ENCODE measurements around the gene OMG.
A peak's percentile ranks its signal among the peaks of the same experiment; 100 is the strongest.
"Not testable (repeated sequence)": the region's sequence is repeated elsewhere in the genome, so short reads cannot be mapped to it uniquely, and the experiment has no call there.

Gene OMG

DNA sequence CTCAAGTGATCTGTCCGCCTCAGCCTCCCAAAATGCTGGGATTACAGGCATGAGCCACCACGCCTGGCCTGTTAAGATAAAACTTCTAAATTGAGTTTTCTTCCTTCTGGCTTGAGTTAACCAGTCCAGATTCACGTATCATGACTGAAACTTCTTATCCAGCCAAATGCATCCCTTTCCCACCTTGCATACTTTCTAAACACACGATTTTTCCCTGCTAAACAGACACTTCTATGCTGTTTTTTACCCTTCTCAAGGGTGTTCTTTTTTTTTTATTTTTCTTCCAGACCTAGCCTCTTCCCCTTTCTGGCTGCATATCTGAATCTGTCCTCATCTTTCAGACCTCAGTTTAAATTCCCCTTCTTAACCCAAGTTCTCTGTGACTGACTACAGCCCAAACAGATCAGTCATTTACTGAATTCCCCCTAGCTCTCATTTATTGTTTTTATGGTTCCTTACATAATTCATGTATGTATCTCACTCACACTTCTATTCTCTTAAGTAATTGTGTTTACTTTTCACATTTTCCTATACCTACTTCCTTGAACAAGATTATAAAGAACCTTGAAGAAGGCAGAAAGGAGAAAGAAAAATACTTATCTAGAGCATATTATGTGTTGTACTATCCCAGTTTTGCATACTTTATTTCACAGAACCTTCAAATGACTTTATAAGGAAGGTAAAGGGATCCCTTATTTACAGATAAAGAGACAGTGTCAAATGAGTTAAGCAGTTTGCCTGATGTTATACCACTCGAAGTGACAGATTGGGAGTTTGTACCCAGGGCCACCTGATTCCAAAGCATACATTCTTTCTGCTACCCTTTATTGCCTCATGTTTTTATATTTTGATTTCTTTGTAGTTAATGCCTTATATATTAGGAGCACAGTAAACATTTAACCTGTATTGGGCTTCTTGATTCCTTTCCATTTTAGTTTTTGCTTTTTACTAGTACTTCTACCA, 11.6 kb upstream of the OMG start:
- no peak for DNase-seq (ENCODE audit: low spot score)

- no peak for DNase-seq (ENCODE audit: low spot score)
These were observed 10.6 kb upstream of the OMG start for GRCh38 chr17:31307640-31308039.

DNA sequence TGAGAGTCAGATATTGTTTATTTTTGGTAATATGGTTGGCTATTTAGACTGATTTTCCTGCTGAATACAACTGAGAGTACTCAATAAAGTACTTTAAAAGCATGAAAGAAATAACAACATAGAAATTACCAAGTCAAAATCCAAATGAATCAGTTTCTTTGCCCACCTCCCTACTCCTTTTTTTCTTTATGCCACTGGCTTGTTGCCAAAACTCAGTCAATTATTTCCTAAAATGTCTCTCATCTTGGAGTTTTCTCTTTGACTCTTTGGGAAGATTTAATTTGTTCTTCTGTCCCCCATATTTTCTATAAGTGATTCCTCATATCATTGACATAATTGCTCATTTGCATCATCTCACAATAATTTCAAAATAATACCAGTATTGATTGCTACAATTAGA, 2.6 kb upstream of the OMG start:
- no peak for DNase-seq (ENCODE audit: low spot score)

DNA sequence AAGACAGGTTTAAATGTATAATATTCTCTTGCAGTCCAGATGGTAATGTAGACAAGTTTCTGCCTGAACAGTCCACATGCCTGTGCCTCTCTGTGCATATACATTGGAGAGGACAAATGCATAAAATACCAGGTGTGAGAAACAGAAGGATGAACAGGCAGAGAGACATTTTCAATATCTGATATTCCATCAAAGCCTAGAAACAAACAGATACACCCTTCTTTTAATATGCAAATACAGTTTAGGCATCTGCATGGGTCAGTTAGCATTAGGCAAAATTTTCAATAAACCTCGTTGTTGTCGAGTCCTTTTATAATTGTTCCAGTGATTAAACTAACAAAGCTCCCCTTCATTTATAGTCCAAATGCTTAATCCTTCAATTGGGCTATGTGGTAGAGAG, 897 bp downstream of the OMG start:
- DNase-seq (ENCODE audit: low spot score): no peak

- DNase-seq (ENCODE audit: low spot score): no peak
These were observed 1.6 kb downstream of the OMG start for GRCh38 chr17:31295489-31295871.

- no peak for DNase-seq (ENCODE audit: low spot score)
These were observed 2.1 kb downstream of the OMG start for GRCh38 chr17:31294820-31295488.

GRCh38 chr17:31294231-31294630, 2.8 kb downstream of the OMG start:
- DNase-seq (ENCODE audit: low spot score): no peak

- no peak for DNase-seq (ENCODE audit: low spot score)
These were observed 3.5 kb downstream of the OMG start for GRCh38 chr17:31293581-31293980.

GRCh38 chr17:31291820-31292219, 5.2 kb downstream of the OMG start:
- DNase-seq (ENCODE audit: low spot score): no peak

DNA sequence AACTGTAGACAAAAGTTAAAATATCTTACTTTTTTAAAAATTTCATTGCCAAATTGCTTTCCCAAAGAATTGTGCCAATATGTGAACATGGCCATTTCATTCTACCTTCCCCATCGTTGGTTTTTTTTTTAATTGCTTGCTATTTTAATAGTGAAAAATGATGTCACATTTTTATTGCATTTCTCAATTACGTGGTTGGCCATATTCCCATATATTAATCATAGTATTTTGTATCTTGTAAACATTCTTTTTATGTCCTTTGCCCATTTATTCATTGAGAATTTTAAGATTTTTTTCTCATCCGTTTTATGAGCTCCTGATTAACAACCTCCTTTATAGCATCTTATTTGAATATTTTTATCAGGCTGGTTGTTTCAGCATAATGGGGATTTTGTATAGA, 7.2 kb downstream of the OMG start:
- no peak for DNase-seq (ENCODE audit: low spot score)

DNA sequence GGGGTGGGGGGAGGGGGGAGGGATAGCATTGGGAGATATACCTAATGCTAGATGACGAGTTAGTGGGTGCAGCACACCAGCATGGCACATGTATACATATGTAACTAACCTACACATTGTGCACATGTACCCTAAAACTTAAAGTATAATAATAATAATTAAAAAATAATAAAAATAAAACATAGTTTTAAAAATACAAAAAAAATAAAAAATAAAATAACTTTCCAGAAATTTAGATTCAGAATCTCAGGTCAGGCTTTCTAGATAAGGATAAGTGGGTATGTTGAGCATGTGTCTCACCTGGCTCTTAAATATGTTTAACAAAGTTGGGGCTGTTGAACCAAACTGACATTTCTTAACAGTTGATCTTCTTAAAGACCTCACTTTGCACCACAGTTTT, 9.1 kb downstream of the OMG start:
- DNase-seq (ENCODE audit: low spot score): not testable (repeated sequence)

DNA sequence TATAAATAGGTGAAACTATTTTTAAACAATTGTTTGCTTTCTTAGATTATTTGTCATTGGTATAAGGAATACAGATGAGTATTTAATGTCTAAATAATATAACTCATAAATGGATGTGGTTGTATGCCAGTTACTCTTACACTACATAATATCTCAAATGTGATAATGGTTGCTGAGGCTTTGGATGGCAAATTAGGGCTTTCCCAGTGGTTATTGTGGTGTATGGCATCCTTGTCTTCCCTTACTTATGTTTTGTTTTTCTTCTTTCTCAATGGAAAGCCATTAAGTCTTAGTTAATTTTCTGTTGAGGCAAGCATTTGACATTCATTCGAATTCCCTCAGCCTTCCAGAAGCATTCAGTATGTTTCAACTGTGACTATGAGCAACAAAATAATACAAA, 10.5 kb downstream of the OMG start:
- peak; percentile 14 for DNase-seq (ENCODE audit: low spot score)

DNA sequence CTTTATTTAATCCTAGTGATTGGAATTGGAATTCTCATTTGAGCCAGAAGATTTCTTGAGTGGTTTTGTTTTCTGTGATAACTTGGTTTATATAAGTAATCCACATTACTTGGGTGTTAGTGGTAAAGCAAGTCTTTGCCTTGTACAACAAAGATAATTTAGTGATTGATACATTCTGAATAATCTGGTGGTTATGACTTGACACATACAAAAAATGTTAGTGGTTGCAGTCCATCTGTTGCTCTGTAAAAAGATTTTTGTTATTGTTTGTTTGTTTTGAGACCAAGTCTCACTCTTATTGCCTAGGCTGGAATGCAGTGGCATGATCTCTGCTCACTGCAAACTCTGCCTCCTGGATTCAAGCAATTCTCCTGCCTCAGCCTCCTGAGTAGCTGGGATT, 13.2 kb downstream of the OMG start:
- no peak for DNase-seq (ENCODE audit: low spot score)

DNA sequence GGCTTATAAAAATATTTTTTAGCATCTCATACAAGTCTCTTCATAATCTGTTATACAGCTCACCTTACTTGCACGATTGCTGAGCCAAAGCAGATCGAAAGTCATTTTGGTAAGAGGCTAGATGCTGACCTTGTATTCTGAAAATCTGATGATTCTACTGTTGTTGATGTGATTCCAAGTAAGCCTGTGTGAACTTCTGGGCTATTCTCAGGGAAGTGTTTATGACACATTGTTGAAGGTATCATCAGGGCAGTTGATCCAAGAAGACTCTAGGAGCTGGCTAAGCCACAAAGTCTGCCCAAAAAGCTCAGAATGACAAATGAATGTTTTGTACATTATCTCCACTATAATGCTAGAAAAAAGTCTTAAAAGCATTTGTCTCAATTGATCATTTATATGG, 16.0 kb downstream of the OMG start:
- DNase-seq (ENCODE audit: low spot score): no peak

- no peak for DNase-seq (ENCODE audit: low spot score)
These were observed 17.6 kb downstream of the OMG start for GRCh38 chr17:31279401-31279800.

DNA sequence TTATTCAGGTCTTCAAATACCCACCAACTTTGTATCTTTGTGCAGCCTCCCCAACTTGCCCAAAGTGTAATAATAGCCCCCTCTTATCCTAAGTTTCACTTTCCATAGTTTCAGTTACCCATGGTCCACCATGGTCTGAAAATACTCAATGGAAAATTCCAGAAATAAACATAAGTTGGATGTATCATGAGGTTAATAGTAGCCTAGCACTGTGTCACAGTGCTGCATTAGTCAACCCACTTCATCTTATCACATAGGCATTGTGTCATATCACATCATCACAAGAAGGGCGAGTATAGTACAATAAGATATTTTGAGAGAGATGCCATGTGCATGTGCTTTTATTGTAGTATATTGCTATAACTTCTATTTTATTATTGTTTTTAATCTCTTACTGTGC, 21.9 kb downstream of the OMG start:
- peak; percentile 41 for DNase-seq (ENCODE audit: low spot score)

GRCh38 chr17:31274252-31274651, 22.8 kb downstream of the OMG start:
- no peak for DNase-seq (ENCODE audit: low spot score)

DNA sequence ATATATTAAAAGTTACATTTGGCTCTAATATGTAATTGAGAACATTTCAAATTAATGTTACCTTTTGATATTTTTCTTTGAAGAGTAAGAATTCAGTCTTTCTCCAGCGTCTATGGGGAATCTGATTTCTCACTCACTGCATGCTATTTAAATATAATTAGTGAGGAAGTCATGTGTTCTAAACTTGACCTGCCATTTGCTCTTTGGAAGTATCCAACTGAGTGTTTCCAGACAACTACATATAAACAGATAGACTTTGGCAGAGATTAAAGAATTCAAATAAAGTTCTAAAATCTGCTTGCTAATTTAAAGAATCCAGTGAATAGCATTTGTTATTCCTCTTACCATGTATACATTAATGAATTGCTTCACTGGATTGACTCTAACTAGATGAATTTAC, 23.5 kb downstream of the OMG start:
- DNase-seq (ENCODE audit: low spot score): no peak

GRCh38 chr17:31272803-31273202, 24.2 kb downstream of the OMG start:
- no peak for DNase-seq (ENCODE audit: low spot score)

- DNase-seq (ENCODE audit: low spot score): no peak
These were observed 24.8 kb downstream of the OMG start for GRCh38 chr17:31272236-31272635.

DNA sequence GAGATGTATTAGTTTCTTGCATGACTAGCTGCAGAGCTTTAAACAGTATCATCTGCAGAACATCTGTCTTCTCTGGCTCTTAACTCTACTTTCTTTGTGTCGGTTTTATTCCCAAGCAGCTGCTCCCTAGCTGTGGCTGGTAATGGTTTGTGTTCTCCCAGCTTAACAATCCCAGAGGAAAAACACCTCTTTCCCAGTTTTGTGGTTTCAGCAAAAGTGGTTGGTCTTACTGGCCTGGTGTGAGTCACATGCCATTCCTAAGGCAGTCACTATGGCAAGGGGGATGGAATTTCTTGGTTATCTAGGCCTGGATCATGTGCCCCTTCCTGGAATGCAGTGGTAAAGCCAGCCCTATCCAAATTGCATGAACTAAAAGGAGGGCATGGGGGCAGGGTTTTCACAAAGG, 27.5 kb downstream of the OMG start:
- peak; percentile 49 for DNase-seq (ENCODE audit: low spot score)

DNA sequence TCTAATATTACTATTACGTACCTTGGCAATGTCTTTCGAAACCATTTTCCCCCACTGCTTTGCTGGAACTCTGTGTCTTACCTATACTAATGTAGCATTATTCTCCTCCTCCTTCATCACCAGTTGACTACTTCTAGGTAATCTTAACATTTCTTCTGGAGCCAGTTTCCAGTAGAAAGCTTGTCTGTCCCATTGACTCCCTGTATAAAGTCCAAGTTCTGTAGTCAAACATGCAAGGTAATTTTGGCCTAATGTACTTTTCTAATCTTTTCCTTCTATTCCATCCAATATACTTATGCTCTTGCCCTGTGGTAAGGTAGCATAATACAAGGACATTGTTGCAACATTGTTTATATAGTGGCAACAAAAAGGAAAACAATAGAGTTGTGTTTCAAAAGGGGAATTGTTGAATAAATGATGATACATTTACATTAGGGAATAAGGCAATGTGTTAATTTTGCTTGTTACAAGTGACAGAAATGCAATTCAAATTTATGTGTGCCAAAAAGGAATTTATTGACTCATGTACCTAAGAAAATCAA, 27.9 kb downstream of the OMG start:
- no peak for DNase-seq (ENCODE audit: low spot score)

- peak; percentile 26 for DNase-seq (ENCODE audit: low spot score)
These were observed 31.0 kb downstream of the OMG start for GRCh38 chr17:31266042-31266441.

Data from RKO (cell line).